ENCODE results near the gene SHB. TPM values are rescaled to one million over a fixed set of nuclear protein-coding genes. Genes with fewer than 3 reads are reported as not detected.

SHB gene
- total RNA-seq, 2 experiments from 2014 or later: 2.8 to 3.2 TPM

- no peak overlapping the region for H3K4me3 Mint-ChIP-seq
Observed at GRCh38 chr9:37954581-37954981, 114.4 kb downstream of the SHB start.

GRCh38 chr9:37953775-37954437 is 115.1 kb downstream of the SHB start:
- Mint-ChIP-seq H3K9me3 (no peaks in the 10 kb centered on the region), H3K27ac (peak overlapping the region; percentile 89), H3K4me1 (ENCODE audit: low read depth) (peaks cover 29% of the 10 kb centered on the region), H3K36me3 (ENCODE audit: low read depth) (peaks cover 5% of the 10 kb centered on the region), H3K4me3 (peak overlapping the region; percentile 16), H3K27me3 (no peaks in the 10 kb centered on the region)
- intact Hi-C loops (cut with micrococcal nuclease): no loop called here
- no peak for TF ChIP-seq CTCF (IDR thresholded peaks at IDR 0.05)
- ChIA-PET CTCF (no interaction called here), POLR2A (no interaction called here)
- DNase-seq: peak; percentile 74
- ATAC-seq: peak; percentile 84

More at GRCh38 chr9:37954581-37954981, 114.4 kb downstream of the SHB start:
- peak; percentile 32 for ATAC-seq
- peak; percentile 15 for DNase-seq
- Mint-ChIP-seq H3K27me3 (no peaks in the 10 kb centered on the region), H3K36me3 (ENCODE audit: low read depth) (peaks cover 5% of the 10 kb centered on the region), H3K27ac (peak overlapping the region; percentile 89), H3K4me1 (ENCODE audit: low read depth) (peaks cover 29% of the 10 kb centered on the region), H3K9me3 (no peaks in the 10 kb centered on the region)
- intact Hi-C loops (cut with micrococcal nuclease): no loop called here
- CTCF ChIA-PET: no interaction called here
- POLR2A ChIA-PET: interaction anchor here (0.6 kb wide), 1 partner anchor 328 kb away, joined by 3 read pairs; no protein-coding TSS in a partner anchor
- TF ChIP-seq CTCF (IDR thresholded peaks at IDR 0.05): no peak

DNA sequence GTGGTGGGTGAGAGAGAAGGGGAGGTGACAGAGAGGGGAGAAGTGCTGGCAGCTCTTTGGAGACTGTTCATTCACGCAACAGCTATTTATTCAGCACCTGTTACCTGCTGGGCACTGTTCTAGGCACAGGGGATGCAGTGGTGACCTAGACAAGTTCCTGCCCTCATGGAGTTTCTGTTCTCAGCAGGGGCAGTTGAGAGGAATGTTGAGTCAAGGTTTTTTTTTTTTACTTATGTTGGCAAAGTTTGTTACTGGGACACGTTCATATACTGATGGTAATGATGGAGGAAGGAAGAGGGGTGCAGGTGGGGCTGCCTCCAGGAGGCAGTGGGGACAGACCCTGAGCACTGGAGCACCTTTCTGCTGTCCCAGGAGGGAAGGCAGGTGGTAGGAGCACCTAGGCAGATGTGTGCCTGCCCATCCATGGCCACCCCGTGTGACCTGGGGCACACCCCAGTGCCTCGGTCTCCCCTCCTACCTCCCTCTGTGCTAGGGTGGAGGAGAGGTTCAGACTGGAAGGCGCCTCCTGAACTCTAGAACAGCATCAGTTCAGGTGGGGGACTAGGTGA is 115.7 kb downstream of the SHB start:
- CTCF ChIA-PET: interaction anchor here (1.2 kb wide), 1 partner anchor 40 kb away, joined by 3 read pairs; no protein-coding TSS in a partner anchor
- peaks cover 29% of the 10 kb centered on the region for H3K4me1 Mint-ChIP-seq (ENCODE audit: low read depth)
- DNase-seq: no peak
- no peak for TF ChIP-seq CTCF (IDR thresholded peaks at IDR 0.05)
- H3K27me3 Mint-ChIP-seq: no peaks in the 10 kb centered on the region
- ATAC-seq: no peak
- intact Hi-C loops (cut with micrococcal nuclease): no loop called here
- peak overlapping the region; percentile 16 for H3K4me3 Mint-ChIP-seq
- POLR2A ChIA-PET: no interaction called here
- H3K27ac Mint-ChIP-seq: peak overlapping the region; percentile 89
- no peaks in the 10 kb centered on the region for H3K9me3 Mint-ChIP-seq
- H3K36me3 Mint-ChIP-seq (ENCODE audit: low read depth): peaks cover 5% of the 10 kb centered on the region

DNA sequence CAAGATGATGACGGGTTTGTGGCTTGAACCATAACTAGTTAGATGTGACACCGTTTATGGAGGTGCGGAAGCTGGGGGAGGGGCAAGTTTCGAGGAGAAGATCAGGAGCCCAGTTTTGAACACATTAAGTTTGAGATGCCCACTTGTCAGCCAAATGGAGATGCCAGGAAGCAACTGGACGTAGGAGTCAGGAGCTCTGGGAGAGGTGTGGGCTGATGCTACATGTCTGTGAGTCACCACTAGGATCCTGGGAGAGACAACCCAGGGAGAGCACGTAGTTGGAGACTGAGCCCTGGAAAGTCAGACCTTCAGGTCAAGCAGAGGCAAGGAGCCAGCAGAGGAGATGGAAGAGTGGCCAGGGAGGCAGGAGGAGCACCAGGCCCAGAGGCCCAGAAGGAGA is 116.3 kb downstream of the SHB start:
- ATAC-seq (no peak), DNase-seq (no peak)
- POLR2A ChIA-PET: no interaction called here
- peaks cover 29% of the 10 kb centered on the region for H3K4me1 Mint-ChIP-seq (ENCODE audit: low read depth)
- intact Hi-C loops (cut with micrococcal nuclease): no loop called here
- no peak for TF ChIP-seq CTCF (IDR thresholded peaks at IDR 0.05)
- no peak overlapping the region for H3K4me3 Mint-ChIP-seq
- H3K36me3 Mint-ChIP-seq (ENCODE audit: low read depth): peaks cover 5% of the 10 kb centered on the region
- CTCF ChIA-PET: interaction anchor here (1.2 kb wide), 1 partner anchor 40 kb away, joined by 3 read pairs; no protein-coding TSS in a partner anchor
- no peaks in the 10 kb centered on the region for H3K9me3 Mint-ChIP-seq
- H3K27ac Mint-ChIP-seq: peak overlapping the region; percentile 11
- H3K27me3 Mint-ChIP-seq: no peaks in the 10 kb centered on the region
